HG02885 (cell line): Measurements from ENCODE around the gene NSMCE3.

ENCODE experiments used
- ATAC-seq: cut with Tn5 transposase; IDR thresholded peaks from one replicate; pipeline ENCODE4 v1.9.1; 2021; ENCODE audit warnings: mild to moderate bottlenecking; ENCODE audit not compliant: unreplicated experiment, poor library complexity

Gene NSMCE3

GRCh38 chr15:29223640-29224039, 46.0 kb downstream of the NSMCE3 start:
- ATAC-seq, result no peak

DNA sequence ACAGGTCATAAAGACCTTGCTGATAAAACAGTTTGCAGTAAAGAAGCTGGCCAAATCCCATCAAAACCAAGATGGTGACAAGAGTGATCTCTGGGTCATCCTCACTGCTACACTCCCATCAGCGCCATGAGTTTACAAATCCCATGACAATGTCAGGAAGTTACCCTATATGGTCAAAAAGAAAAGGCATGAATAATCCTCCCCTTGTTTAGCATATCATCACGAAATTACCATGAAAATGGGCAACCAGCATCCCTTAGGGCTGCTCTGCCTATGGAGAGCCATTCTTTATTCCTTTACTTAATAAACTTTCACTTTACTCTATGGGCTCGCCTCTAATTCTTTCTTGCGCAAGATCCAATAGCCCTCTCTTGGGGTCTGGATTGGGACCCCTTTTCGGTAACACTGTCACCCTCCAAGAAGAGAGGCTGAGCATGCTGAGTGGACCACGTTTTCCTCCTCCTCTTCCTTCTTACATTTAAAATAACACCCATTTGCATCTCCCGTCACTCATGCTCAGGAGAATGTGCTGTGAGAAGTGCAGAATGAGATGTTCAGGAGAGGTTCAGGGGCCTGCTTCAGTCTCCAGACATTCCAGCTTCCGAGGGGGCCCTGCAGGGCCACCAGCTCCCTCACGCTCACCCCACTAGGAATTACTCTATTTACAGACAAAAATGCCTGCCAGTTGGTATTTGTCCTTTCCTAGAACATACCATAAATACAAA, 47.3 kb downstream of the NSMCE3 start:
- no peak for ATAC-seq

DNA sequence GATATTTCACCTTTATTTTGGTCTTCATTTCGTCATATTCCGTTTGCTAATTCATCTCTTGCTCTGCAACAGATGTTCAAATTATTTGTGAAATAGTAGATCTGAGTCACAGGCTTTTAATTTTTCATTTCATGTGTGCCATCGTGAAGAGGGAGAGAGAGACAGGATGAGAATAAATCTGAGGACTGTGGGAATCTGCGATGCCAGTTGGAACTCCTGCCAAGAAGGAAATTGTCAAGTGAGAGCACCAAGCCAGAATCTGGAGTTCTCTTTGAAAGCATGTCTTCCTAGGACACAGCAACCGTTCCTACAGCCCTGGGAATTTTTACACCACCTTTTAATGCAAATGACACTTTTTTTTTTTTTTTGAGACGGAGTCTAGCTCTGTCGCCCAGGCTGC, 48.8 kb downstream of the NSMCE3 start:
- no peak for ATAC-seq

- no peak for ATAC-seq
Observed at GRCh38 chr15:29216955-29217354, 52.7 kb downstream of the NSMCE3 start.
